HepG2 (cell line): ENCODE results near the gene TUBB4B. TPM values are rescaled to one million over a fixed set of nuclear protein-coding genes. Genes with fewer than 3 reads are reported as not detected.

Source experiments
- ATAC-seq: fragments of 200-7000 bp; cut with Tn5 transposase; 3 replicates; pipeline ENCODE4 v1.9.1; 2020; ENCODE audit warnings: mild to moderate bottlenecking, moderate library complexity
- BruUV-seq: library from RNA; stranded (reverse); fragments of 400-500 nt; replicated peaks from 2 replicates; lab custom pipeline; 2021; lab: Mats Ljungman, UMichigan
- CTCF ChIA-PET: fragments of 300-600 bp; formaldehyde crosslinking; extraction: SDS; loops from one replicate; lab custom pipeline; 2021; ENCODE audit warnings: low total read pairs, inconsistent platforms, low intra/inter-chr PET ratio; lab: Yijun Ruan, JAX
- POLR2A ChIA-PET: fragments of 350-600 bp; sonication (Branson Sonifier 250); formaldehyde crosslinking; loops from one replicate; lab custom pipeline; 2020; ENCODE audit warnings: antibody characterized with exemption, inconsistent platforms; lab: Yijun Ruan, JAX
- DNase-seq: peaks from one replicate; pipeline ENCODE4 v3.0.0-alpha.2; 2015; ENCODE audit warnings: low spot score
- FAIRE-seq: peaks from 3 replicates; lab custom pipeline; 2011; peaks lifted over from hg19 to GRCh38; lab: Jason Lieb, UNC
- H2AFZ ChIP-seq: one replicate; pipeline ENCODE4 v1.6.1; 2011; ENCODE audit warnings: low read length, inconsistent platforms
- H3K27ac ChIP-seq: fragments of 300-600 bp; 3 replicates; pipeline ENCODE4 v1.8.0; 2011; ENCODE audit warnings: mixed run types, mild to moderate bottlenecking, mixed read lengths, low read length, inconsistent platforms; ENCODE audit not compliant: insufficient read depth; ENCODE audit errors: extremely low read length
- H3K27me3 ChIP-seq, 2 experiments: fragments of 200-600 bp in 1 of 2; 2 replicates in 1 of 2; 3 replicates in 1 of 2; pipeline versions ENCODE4 v1.6.0 to v1.8.0; 2011; ENCODE audit warnings: low read length in 2 of 2, mild to moderate bottlenecking in 2 of 2, moderate library complexity in 2 of 2, inconsistent platforms in 1 of 2; ENCODE audit not compliant: insufficient read depth in 2 of 2, control insufficient read depth in 1 of 2
- H3K36me3 ChIP-seq, 2 experiments: fragments of 200-600 bp in 1 of 2; replicated peaks in 1 of 2; 2 replicates in 1 of 2; 3 replicates in 1 of 2; pipeline versions ENCODE4 v1.5.1 to v1.8.0; 2011; ENCODE audit warnings: low read length in 2 of 2, inconsistent platforms in 1 of 2; ENCODE audit not compliant: insufficient read depth in 2 of 2, control insufficient read depth in 1 of 2
- H3K4me1 ChIP-seq: 2 replicates; pipeline ENCODE4 v1.5.1; 2012; ENCODE audit warnings: low read length, inconsistent platforms; ENCODE audit not compliant: insufficient read depth
- H3K4me2 ChIP-seq: 2 replicates; pipeline ENCODE4 v1.6.0; 2011; ENCODE audit warnings: low read depth, low read length, inconsistent platforms
- H3K4me3 ChIP-seq, 3 experiments: fragments of 200-600 bp in 1 of 3; sonication (generic), shearing (Covaris generic) in 1 of 3; replicated peaks in 1 of 3; 2 replicates each; pipeline ENCODE4 v1.5.1; 2011 to 2016; ENCODE audit warnings: low read length in 3 of 3, inconsistent platforms in 2 of 3, low read depth in 2 of 3, mild to moderate bottlenecking in 2 of 3, control low read depth in 1 of 3, mixed read lengths in 1 of 3; ENCODE audit not compliant: insufficient read depth in 1 of 3
- H3K79me2 ChIP-seq: one replicate; pipeline ENCODE4 v1.6.1; 2011; ENCODE audit warnings: low read length, inconsistent platforms; ENCODE audit not compliant: insufficient read depth
- H3K9ac ChIP-seq: 2 replicates; pipeline ENCODE4 v1.6.0; 2011; ENCODE audit warnings: mild to moderate bottlenecking, low read depth, low read length, inconsistent platforms; ENCODE audit not compliant: insufficient read depth
- H3K9me3 ChIP-seq: 2 replicates; pipeline ENCODE4 v1.5.1; 2012; ENCODE audit warnings: mild to moderate bottlenecking, low read length
- H4K20me1 ChIP-seq: 2 replicates; pipeline ENCODE4 v1.6.0; 2011; ENCODE audit warnings: inconsistent platforms, mild to moderate bottlenecking, low read length, moderate library complexity; ENCODE audit not compliant: insufficient read depth
- GTF2F1 ChIP-seq: fragments of 150-350 bp; IDR thresholded peaks from 2 replicates; pipeline ENCODE4 v1.6.1; 2014; ENCODE audit warnings: low read length
- NR2C2 ChIP-seq: sonication (generic); formaldehyde crosslinking; IDR thresholded peaks from 2 replicates; pipeline ENCODE4 v1.4.0; 2020; ENCODE audit warnings: missing genetic modification reagents, mild to moderate bottlenecking, moderate library complexity, borderline replicate concordance
- ZNF296 ChIP-seq: sonication (generic); formaldehyde crosslinking; conservative IDR thresholded peaks from 2 replicates; pipeline ENCODE4 v1.5.0; 2020; ENCODE audit warnings: mild to moderate bottlenecking, missing genetic modification reagents
- ZNF318 ChIP-seq: sonication (generic); formaldehyde crosslinking; IDR thresholded peaks from 2 replicates; pipeline ENCODE4 v1.4.0; 2020; ENCODE audit warnings: mild to moderate bottlenecking, missing genetic modification reagents
- ZNF704 ChIP-seq: sonication (generic); formaldehyde crosslinking; IDR thresholded peaks from 2 replicates; pipeline ENCODE4 v1.8.1; 2023; ENCODE audit warnings: mild to moderate bottlenecking, inconsistent platforms, moderate library complexity, missing genetic modification reagents, borderline replicate concordance
- ZUFSP ChIP-seq: sonication (generic); formaldehyde crosslinking; IDR thresholded peaks from 2 replicates; pipeline ENCODE4 v1.9.0; 2021; ENCODE audit warnings: missing genetic modification reagents, mild to moderate bottlenecking, borderline replicate concordance
- WGBS: methylation state at CpG from one replicate; pipeline ENCODE4 v1.1.6; 2017; ENCODE audit warnings: low lambda C conversion rate; 5-methylcytosine and 5-hydroxymethylcytosine counted together
- in situ Hi-C: cut with HindIII; loops from 2 replicates; pipeline ENCODE4 v1.10.0; 2017; ENCODE audit warnings: low pct_unique_long_range_greater_than_20kb; ENCODE audit not compliant: extremely low pct_ligation_motif_present
- intact Hi-C: fragments of 100-400 bp; cut with micrococcal nuclease; formaldehyde crosslinking; loops from one replicate; pipeline ENCODE4 v1.10.0; 2022; ENCODE audit not compliant: unreplicated experiment
- polyA plus RNA-seq, 8 experiments: library from polyadenylated mRNA; depleted of rRNA in 3 of 8; stranded (reverse) in 7 of 8; unstranded in 1 of 8; fragments of >200 nt; fragmentation: Illumina TruSeq in 4 of 8; extraction: Trizol in 4 of 8; gene quantifications; 2 replicates each; pipeline versions ENCODE4 v1.2.1 to v1.2.3, GENCODE V29; 2011 to 2016; ENCODE audit warnings: low read depth in 4 of 8, missing spikeins in 1 of 8, mixed read lengths in 1 of 8; ENCODE audit not compliant: insufficient read depth in 1 of 8
- total RNA-seq, 5 experiments: library from RNA; depleted of rRNA; stranded (reverse); fragments of >200 nt; fragmentation: Illumina TruSeq; extraction: Trizol; gene quantifications; 2 replicates each; pipeline ENCODE4 v1.2.3, GENCODE V29; 2016; ENCODE audit warnings: low read depth in 1 of 5
- TF ChIP-seq, protein P1 (sequence below): sonication (generic); formaldehyde crosslinking; IDR thresholded peaks from 2 replicates; pipeline ENCODE4 v1.4.0; 2020; ENCODE audit warnings: missing genetic modification reagents, borderline replicate concordance

TUBB4B gene
- total and polyA plus RNA-seq, 2 of the 13 experiments (the other 11 are each of a cell fraction or from before 2014, with no cell fraction given) = 182 to 412 TPM

- peak; percentile 53 for ATAC-seq
- no peaks in the 10 kb centered on the region for H3K9me3 ChIP-seq
- ChIA-PET POLR2A (interaction anchor here (0.7 to 7.4 kb wide), 14 partner anchors 8 to 180 kb away, joined by 4 to 78 read pairs (median 7); partner anchors contain the start of genes ANAPC2, CYSRT1, MAN1B1 and NELFB), CTCF (interaction anchor here (0.9 to 2.6 kb wide), 10 partner anchors 12 to 117 kb away, joined by 3 to 19 read pairs (median 3); partner anchors contain the start of genes ANAPC2, SSNA1 and TOR4A)
- H3K36me3 ChIP-seq = no peaks in the 10 kb centered on the region
- H3K27ac ChIP-seq = peak overlapping the region; percentile 68
- H3K4me1 ChIP-seq = peaks cover 59% of the 10 kb centered on the region
- H3K79me2 ChIP-seq = peaks cover 15% of the 10 kb centered on the region
- peak; percentile 45 for DNase-seq
- no peak for FAIRE-seq
- peak overlapping the region; percentile 85 for H3K4me2 ChIP-seq
- no peaks in the 10 kb centered on the region for H4K20me1 ChIP-seq
- no TSS peak for BruUV-seq
- peak overlapping the region; percentile 67 to 81 (median 72) for H3K4me3 ChIP-seq
- H2AFZ ChIP-seq = no peak overlapping the region
- H3K27me3 ChIP-seq = no peaks in the 10 kb centered on the region
- in situ Hi-C loops (no loop called here), intact Hi-C loops (loop anchor here (2.0 kb wide), 1 partner anchor 13 kb away; the partner anchor contains the start of gene RNF208)
- peak overlapping the region; percentile 72 for H3K9ac ChIP-seq
- WGBS = 0% methylated on average over 3 of the region's 35 CpGs
- TF ChIP-seq ZNF318 (no peak), ZUFSP (no peak), ZNF296 (CRISPR knock-in tag) (peak; percentile 68; the same call in 1 of the 2 replicates), GTF2F1 (no peak), NR2C2 (CRISPR knock-in tag) (no peak), ZNF704 (CRISPR knock-in tag) (no peak)
- TF ChIP-seq, protein P1, sequence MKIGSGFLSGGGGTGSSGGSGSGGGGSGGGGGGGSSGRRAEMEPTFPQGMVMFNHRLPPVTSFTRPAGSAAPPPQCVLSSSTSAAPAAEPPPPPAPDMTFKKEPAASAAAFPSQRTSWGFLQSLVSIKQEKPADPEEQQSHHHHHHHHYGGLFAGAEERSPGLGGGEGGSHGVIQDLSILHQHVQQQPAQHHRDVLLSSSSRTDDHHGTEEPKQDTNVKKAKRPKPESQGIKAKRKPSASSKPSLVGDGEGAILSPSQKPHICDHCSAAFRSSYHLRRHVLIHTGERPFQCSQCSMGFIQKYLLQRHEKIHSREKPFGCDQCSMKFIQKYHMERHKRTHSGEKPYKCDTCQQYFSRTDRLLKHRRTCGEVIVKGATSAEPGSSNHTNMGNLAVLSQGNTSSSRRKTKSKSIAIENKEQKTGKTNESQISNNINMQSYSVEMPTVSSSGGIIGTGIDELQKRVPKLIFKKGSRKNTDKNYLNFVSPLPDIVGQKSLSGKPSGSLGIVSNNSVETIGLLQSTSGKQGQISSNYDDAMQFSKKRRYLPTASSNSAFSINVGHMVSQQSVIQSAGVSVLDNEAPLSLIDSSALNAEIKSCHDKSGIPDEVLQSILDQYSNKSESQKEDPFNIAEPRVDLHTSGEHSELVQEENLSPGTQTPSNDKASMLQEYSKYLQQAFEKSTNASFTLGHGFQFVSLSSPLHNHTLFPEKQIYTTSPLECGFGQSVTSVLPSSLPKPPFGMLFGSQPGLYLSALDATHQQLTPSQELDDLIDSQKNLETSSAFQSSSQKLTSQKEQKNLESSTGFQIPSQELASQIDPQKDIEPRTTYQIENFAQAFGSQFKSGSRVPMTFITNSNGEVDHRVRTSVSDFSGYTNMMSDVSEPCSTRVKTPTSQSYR (CRISPR knock-in tag) = no peak
Measured at GRCh38 chr9:137235424-137236237, 5.5 kb upstream of the TUBB4B start.
